ENCODE measurements around the gene SPRN.
"Not testable (repeated sequence)": the region's sequence is repeated elsewhere in the genome, so short reads cannot be mapped to it uniquely, and the experiment has no call there.

SPRN gene, protein sequence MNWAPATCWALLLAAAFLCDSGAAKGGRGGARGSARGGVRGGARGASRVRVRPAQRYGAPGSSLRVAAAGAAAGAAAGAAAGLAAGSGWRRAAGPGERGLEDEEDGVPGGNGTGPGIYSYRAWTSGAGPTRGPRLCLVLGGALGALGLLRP

DNA sequence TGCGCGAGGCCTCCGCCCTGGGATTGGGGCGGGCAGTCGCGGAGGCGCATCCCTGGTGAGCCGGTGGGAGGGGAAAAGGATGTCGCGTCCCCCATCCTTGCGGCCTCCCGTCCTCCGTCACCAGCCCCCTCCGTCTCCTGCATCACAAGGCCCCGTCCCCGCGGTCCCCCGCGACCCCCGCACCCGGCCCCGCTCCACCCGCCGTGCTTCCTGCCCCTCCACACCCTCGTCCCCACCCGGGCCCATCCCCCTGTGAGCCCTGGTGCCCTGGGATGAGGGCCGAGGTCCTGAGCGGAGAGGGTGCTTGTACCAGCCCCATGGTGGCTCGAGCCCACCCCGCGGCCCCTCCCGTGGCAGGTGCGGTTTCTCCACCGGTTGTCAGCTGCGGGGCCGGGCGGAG is at the start of gene SPRN:
Gene SPRN, minus strand, starts transcription at position 25 of the 400 bp plus-strand sequence. CDS start 944 bp downstream, outside the sequence.
- DNase-seq, result not testable (repeated sequence)

DNA sequence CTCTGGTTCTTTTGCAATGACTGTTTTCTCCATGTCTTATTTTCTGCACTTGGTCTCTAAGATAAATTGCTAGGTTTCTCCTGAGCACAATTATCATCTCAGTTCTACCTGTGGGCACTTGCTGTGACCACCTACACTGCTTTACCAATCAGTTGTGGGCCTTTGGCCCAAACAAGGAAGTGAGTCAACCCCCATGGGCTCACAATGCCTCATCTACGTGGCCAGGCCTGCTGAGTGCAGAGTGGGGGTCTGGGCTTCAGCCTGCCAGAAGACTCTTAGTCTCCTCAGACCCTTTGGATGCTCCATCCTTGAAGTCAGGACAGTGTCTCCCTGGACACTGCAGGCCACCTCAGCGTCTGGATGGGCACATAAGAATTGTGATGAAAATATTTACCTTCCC is 49.6 kb upstream of the SPRN start:
- no peak for DNase-seq

DNA sequence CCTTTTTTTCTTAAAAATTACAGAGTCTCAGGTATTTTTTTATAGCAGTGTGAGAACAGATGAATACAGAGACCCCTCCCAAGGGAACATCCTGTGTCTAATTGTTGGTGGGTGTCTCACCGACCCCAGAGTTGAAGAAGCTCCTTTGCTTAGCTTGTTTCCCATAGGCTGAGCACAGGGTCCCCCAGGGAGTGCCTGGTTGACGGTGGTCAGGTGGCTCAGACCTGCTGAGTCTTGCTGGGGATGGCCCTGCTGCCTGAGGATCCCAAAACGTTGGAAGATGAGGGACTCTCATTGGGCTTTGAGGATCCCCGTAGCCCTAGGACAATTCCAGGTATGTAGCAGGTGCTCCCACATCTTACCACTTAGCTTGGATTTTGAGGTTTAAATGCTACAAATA is 48.8 kb upstream of the SPRN start:
- no peak for DNase-seq

DNA sequence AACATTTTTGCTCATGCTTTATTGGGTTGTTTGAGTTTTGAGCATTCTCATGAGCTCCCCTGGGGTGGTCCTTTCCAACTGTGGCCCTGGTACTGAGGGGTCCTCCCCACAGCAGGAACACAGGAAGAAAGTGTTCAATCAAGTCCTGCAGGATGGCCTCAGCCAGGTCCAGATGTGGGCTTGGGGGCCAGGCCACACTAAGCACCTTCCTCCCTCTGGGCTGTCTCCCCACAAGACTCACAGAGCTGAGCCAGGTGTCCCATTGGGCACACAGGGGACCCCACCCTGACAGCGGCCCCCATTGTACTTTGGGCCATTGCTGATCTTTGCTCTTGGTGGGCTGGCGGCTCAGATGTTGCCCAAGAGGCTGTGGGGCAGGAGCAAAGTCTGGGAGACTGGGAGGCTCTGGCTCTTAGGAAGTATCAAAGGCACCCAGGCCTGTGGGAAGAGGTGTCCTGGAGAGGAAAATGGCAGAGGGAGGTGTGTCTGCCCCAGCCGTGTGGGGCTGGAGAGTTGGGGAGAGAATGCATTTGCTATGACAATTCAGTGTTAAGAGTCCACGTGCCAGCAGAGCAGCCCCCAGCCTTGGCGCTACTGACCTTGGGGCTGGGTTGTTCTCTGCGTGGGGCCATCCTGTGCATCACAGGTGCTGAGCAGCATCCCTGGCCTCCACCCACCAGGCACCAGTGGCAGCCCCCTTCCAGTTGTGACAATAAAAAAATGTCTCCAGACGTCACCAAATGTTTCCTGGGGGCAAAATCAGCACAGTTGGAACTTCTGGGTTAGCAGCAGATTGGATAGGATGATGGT is 47.1 kb upstream of the SPRN start:
- DNase-seq, result no peak

DNA sequence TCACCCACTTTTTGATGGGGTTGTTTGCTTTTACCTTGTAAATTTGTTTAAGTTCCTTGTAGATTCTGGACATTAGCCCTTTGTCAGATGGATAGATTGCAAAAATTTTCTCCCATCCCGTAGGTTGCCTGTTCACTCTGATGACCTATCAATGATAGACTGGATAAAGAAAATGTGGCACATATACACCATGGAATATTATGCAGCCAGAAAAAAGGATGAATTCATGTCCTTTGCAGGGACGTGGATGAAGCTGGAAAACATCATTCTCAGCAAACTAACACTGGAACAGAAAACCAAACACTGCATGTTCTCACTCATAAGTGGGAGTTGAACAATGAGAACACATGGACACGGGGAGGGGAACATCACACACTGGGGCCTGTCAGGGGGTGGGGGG is 44.8 kb upstream of the SPRN start:
- not testable (repeated sequence) for DNase-seq

DNA sequence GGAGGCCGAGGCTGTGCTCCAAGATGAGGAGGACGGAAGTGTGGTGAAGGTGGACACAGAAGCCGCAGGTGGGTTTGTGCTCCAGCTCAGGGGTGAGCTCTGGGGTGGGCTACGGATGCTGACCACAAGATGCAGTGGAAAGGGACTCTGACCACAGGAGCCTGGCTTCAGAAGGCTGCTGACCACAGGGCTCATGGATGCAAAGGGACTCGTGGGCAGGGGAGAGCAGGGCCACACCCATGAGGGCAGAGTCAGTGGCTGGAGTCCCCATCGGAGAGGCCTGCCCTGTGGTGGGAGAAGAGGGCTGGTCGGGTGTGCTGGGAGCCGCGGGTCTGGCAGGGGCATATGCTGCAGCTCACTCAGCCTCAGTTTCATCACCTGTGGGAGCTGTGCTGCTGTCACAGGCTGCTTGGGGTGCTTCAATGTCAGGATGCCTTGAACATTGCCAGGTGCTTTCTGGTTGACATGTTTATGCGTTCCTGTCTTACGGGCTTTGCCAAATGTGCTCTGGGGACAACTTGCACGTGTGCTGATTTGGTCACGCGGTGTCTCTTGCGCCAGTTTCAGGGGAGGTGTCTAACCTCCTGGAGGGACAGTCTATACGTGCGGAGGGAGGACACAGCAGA is 43.0 kb upstream of the SPRN start:
- DNase-seq, result no peak

DNA sequence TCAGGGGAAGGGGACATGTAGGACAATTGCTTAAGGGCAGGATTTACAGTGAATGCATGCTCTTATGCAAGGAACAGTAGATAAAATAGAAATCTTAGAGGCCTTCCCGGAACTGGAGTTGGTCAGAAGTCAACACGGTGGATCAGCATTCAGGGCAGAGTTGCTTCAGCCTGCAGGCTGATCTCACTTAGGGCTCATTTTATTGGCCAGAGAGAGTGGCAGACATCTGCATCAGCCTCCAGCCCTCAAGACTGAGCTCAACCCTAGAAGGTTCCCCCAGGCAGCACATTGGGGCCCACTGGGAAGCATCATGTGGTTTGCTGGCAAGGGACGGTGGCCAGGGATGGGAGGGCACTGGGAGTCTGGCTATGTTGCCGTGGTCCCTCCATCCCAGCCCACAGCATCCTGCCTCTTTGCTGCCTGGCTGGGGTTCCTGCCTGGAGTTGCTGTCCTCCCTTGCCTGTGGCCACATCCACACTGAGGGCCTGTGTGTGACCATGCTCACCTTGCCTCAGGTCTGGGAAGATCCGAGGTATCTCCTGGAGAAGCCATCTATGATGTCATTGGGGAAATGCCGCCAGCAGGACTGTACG is 42.4 kb upstream of the SPRN start:
- no peak for DNase-seq

DNA sequence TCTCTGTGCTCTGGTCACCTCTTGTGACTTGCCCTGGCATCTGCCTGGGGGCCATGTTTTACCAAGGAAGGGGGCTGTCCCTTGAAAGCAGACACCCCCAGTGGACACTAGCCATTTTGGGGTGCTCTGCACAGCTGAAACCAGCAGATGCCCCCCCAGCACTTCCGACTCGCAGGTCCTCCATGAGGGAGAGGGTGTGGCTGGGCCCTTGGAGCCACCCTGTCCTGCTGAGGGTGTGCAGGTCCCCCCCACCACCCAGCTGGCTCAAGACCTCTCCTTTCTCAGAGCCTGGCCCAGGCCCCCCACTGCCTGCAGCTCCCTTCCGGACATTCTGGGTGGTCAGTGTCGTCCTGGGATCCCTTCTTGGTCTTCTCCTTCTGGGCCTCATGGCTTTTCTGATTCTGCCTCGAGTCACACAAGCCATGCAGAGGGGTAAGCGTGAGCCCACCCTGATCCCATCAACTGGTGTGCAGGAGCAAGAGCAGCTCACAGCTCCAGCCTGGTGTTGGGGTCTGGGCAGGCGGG is 41.6 kb upstream of the SPRN start:
- DNase-seq, result no peak

DNA sequence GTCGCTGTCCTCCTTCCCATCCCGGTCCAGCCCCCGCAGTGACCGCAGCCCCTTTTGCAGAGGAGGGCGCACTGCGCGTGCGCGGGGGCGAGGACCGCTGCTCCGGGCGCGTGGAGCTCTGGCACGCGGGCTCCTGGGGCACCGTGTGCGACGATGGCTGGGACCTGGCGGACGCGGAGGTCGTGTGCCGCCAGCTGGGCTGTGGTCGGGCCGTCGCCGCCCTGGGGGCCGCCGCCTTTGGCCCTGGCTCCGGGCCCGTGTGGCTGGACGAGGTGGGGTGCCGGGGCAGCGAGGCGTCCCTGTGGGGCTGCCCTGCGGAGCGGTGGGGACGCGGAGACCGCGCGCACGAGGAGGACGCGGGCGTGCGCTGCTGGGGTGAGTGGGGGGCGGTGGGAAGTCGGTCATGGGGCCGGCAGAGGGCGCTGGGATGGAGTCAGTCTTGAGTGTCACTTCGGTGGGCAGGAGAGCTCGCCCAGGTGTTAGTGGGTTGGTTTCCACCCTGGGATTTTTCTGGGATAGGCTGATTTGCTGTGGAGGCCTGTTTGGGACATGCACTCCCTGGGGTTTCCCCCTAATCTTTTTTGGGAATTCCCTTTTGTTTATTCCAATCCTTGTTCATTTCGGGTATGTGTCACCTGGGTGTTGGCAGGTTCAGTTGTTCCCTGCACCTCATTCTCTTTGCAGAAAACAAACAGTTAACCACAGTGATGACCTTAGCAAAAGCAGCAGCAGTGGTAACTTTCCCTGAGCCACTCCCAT is 40.9 kb upstream of the SPRN start:
- no peak for DNase-seq

DNA sequence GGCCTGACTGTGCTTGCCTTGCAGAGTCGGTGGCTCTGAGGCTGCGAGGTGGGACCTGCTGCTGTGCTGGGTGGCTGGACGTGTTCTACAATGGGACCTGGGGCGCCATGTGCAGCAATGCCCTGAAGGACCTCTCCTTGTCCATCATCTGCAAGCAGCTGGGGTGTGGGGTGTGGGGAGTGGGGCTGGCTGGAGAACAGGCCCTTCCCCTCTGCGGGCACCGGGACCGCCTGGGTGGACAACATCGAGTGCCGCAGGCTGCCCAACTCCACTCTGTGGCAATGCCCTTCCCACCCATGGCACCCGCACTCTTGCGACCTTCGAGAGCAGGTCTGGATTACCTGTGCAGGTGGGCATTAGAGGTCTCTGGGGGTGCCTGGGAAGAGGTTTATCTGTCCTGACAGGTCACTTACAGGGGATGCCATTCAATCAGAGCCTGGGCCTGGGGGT is 40.2 kb upstream of the SPRN start:
- no peak for DNase-seq

DNA sequence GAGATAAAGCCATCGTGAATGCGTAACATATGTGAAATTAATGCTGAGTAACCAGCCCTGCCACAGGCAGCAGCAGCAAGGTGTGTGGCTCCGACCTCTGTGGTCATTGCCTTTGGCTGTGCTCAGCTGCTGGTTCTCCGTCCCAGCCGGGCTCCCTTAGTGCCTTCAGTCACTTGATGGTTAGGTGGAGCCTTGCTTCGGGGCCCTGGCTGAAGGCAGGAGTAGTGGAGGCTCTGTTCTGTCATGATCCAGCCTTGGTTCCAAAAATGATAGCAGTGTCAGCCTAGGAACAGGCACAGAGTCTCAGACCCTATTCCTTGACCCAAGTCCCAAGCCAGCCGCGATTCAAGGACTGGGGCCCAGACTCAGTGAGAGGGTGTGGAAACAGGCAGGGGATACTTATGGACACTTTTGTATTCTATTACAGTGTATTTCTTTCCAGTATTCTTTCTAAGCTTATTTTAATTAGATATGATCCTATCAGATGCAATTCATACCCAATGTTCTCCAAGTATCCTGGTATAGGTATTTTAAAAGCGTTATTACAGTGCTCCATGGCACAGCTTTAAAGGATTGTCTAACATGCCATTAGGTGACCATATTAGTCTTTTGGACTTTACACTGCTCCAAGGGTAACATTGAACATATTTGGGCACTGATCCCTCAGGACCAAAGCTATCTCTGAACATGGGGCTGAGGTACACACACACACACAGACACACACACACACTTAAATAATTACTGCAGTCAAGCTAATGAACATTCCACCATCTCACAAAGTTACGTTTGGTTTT is 38.3 kb upstream of the SPRN start:
- no peak for DNase-seq

DNA sequence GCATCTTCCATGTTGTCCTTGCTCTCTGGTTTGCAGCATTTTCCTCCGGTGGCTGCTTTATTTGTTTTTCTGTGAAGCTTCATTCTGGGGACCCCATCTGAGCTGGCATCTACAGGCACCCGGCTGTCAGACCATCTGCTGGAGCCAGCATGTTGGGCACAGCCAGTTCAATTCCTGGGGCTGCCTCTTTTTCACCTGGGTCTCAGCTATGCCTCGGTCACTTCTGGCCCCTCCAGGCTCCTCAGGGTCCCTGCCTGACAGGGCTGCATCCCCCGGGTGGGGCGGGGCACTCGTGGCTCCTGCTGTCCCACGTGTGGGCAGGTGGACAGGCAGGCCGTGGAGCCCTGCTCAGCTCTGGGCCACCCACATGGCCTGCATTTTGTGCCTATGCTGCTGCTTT is 37.4 kb upstream of the SPRN start:
- DNase-seq, result no peak

DNA sequence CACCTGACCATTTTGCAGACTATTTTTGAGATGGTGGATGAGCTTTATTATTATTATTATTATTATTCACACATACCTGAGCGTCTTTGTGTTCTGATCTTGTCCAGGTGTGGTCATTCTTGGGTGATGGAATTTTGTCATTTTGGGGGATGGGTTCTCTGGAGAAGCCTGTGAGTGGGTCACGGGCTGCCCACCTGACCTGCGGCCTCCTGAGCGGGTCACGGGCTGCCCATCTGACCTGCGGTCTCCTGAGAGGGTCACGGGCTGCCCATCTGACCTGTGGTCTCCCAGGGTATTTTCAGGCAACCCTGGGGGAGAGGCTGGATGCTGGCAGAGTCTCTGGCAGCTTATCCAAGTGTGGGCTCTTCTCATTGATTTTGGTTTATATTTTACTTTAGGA is 36.6 kb upstream of the SPRN start:
- no peak for DNase-seq

DNA sequence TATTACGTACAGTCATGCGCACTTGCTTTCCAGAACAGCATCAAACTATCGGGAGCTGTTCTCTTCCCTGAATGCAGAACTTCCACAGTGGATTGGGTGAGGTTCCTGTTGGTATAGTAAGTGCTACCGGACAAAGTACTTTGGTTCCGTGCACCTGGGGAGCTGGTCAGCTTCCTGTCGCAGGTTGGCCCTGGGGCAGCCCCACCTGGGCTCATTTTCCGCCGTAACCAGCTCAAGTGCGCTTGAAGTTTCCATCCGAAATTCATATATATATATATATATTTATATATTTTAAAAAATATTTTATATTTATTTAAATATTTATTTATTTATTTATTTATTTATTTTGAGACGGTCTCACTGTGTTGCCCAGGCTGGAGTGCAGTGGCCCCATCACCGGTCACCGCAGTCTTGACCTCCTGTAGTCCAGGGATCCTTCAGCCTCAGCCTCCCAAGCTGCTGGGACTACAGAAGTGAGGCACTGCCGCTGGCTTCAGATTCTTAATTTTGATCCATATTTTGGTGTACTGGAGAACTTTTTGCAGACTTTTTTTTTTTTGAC is 35.9 kb upstream of the SPRN start:
- no peak for DNase-seq

DNA sequence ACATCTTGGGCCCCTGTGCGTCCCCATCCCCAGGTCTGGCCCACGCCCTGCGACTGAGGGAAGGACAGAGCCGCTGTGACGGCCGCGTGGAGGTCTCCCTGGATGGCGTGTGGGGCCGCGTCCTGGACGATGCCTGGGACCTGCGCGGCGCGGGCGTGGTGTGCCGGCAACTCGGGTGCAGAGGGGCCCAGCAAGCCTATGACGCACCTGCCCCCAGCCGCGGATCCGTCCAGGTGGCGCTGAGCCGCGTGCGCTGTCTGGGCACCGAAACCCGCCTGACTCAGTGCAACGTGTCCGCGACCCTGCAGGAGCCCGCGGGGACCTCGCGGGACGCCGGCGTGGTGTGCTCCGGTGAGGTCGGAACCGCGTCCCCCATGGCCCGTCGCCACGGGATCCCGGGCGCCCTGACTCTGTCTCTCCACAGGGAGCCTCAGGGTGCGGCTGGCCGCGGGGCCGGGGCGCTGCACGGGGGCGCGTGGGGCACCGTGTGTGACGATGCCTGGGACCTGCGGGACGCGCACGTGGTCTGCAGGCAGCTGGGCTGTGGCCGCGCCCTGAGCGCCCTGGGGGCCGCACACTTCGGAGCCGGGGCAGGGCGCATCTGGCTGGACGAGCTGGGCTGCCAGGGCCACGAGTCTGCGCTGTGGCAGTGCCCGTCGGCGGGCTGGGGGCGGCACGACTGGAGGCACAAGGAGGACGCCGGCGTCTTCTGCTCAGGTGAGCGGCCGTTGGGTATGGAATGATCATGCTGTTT is 35.2 kb upstream of the SPRN start:
- no peak for DNase-seq

DNA sequence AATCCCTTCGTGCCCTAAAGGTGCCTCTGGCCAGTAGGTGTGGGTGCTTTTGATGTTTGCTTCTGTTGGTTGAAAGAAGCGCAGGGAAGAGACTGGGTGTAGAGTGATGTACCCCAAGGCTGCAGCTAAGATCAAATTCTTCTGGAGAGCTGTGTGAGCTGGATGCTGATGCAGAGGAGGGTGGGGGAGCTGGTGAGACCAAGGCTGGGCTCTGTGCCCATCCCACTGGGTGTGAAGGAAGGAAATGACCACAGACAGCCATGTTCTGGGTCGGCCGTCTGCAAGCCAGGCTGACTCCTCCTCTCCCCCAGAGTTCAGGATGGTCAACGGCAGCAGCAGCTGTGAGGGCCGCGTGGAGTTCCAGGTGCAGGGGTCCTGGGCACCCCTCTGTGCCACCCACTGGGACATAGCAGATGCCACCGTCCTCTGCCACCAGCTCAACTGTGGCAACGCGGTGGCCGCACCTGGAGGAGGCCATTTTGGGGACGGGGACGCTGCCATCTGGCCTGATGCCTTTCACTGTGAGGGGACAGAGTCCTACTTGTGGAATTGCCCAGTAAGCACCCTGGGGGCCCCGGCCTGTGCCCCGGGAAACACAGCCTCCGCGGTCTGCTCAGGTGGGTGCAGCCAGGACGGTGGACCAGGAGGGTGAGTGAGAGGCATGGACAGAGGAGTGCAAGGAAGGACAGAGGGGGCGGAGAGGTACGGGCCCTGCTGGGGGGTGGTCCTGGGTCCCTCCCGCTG is 34.5 kb upstream of the SPRN start:
- DNase-seq, result no peak

DNA sequence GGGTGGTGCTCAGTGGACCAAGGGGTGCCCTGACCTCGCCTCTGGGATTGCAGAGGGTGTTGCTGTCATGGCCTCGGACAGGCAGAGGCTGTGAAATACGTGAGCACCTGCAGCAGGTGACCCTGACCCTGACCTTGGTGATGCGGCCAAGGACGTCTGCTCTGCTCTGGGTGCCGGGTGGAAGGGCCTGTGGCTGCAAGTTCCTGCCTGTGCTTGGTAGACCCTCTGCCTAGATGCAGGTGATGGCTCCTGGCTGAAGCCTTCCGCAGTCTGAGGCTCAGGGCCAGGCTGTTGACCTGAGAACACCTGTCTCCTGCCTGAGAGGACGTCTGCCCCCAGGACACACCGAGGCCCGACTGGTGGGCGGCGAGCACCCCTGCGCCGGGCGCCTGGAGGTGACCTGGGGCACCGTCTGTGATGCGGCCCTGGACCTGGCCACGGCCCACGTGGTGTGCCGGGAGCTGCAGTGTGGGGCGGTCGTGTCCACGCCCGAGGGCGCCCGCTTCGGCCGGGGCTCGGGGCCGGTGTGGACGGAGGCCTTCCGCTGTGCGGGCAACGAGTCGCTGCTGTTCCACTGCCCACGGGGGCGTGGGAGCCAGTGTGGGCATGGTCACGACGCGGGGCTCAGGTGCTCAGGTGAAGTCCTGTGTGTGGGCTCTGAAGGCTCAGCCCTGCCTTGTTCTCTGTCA is 33.7 kb upstream of the SPRN start:
- DNase-seq, result no peak

DNA sequence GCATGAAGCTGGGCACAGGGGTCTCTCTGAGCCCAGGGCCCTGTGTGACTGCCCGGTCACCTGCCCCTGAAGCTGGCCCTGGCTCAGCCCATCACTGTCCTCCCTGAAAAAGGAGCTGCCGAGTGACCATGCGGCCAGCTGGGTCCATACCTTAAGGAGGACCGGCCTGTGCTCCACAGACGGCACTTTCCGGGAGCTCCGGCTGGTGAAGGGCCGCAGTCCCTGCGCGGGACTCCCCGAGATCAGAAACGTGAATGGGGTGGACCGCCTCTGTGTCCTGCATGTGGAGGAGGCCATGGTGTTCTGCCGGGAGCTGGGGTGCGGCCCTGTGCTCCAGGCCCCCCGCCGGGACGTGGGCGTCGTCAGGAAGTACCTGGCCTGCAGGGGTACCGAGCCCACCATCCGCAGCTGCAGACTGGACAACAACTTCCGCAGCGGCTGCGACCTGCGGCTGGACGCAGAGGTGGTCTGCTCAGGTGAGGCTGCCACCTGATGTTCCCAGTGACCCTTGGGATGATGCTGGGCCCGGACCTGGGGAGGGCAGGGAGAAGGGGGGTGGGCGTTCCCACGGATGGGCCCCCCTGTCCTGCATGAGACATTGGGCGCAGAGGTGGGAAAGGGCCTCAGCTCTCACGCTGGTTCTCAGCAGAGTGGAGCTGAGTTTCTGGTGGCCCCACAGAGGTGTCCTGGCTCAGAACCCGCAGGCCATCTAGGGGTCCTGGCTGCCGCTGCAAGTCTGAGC is 32.8 kb upstream of the SPRN start:
- no peak for DNase-seq

Data from CD4-positive, alpha-beta T cell treated with Interleukin-1 beta for 1 hour (primary cell).